K562 (cell line): ENCODE data around the gene TOM1. TPM values are rescaled to one million over a fixed set of nuclear protein-coding genes. Genes with fewer than 3 reads are reported as not detected.

Source experiments
- ATAC-seq: fragments of 200-7000 bp; cut with Tn5 transposase; 3 replicates; pipeline ENCODE4 v1.9.1; 2020; ENCODE audit warnings: moderate library complexity
- BruUV-seq: library from RNA; stranded (reverse); fragments of 400-500 nt; replicated peaks from 2 replicates; lab custom pipeline; 2021; lab: Mats Ljungman, UMichigan
- CTCF ChIA-PET: fragments of 300-600 bp; formaldehyde crosslinking; extraction: SDS; loops from one replicate; lab custom pipeline; 2021; ENCODE audit warnings: low intra/inter-chr PET ratio; lab: Yijun Ruan, JAX
- POLR2A ChIA-PET: fragments of 300-600, 350-650 bp; sonication (Branson Sonifier 250); formaldehyde crosslinking; extraction: SDS; loops from one replicate; lab custom pipeline; 2021; ENCODE audit warnings: antibody characterized with exemption, inconsistent platforms; lab: Yijun Ruan, JAX
- DNase-seq, 4 experiments: peaks; one replicate each; pipeline versions ENCODE4 v3.0.0 to v3.0.0-alpha.2; 2011 to 2018; ENCODE audit warnings: low spot score in 3 of 4, mixed read lengths in 3 of 4; ENCODE audit errors: extremely low read depth in 1 of 4
- FAIRE-seq: peaks from 2 replicates; lab custom pipeline; 2011; peaks lifted over from hg19 to GRCh38; lab: Jason Lieb, UNC
- H2AFZ ChIP-seq: 2 replicates; pipeline ENCODE4 v1.6.0; 2011; ENCODE audit warnings: low read depth, low read length, control low read depth, inconsistent platforms
- H3K27ac ChIP-seq: fragments of 200-600 bp; 3 replicates; pipeline ENCODE4 v1.8.0; 2011; ENCODE audit warnings: low read depth, mild to moderate bottlenecking, control low read depth, inconsistent platforms, low read length, moderate library complexity, mixed read lengths; ENCODE audit errors: extremely low read depth
- H3K27me3 ChIP-seq, 2 experiments: fragments of 300-600 bp in 1 of 2; 2 replicates in 1 of 2; 3 replicates in 1 of 2; pipeline versions ENCODE4 v1.6.0 to v1.8.0; 2011; ENCODE audit warnings: inconsistent platforms in 2 of 2, low read length in 2 of 2, mild to moderate bottlenecking in 1 of 2, mixed read lengths in 1 of 2, moderate library complexity in 1 of 2; ENCODE audit not compliant: control insufficient read depth in 2 of 2, insufficient read depth in 2 of 2
- H3K36me3 ChIP-seq: fragments of 300-600 bp; 3 replicates; pipeline ENCODE4 v1.8.0; 2011; ENCODE audit warnings: mild to moderate bottlenecking, low read length, inconsistent platforms; ENCODE audit not compliant: control insufficient read depth, insufficient read depth
- H3K4me1 ChIP-seq, 2 experiments: fragments of 200-600 bp in 1 of 2; replicated peaks in 1 of 2; 2 replicates in 1 of 2; 3 replicates in 1 of 2; pipeline versions ENCODE4 v1.5.1 to v1.8.0; 2011; ENCODE audit warnings: inconsistent platforms in 2 of 2, low read length in 2 of 2, mild to moderate bottlenecking in 1 of 2, mixed read lengths in 1 of 2, moderate library complexity in 1 of 2; ENCODE audit not compliant: control insufficient read depth in 2 of 2, insufficient read depth in 2 of 2
- H3K4me2 ChIP-seq: 2 replicates; pipeline ENCODE4 v1.6.1; 2011; ENCODE audit warnings: low read length, control low read depth, inconsistent platforms, mixed read lengths; ENCODE audit not compliant: insufficient read depth
- H3K4me3 ChIP-seq: fragments of 200-600 bp; sonication (generic), shearing (Covaris generic); 2 replicates; pipeline ENCODE4 v1.5.1; 2016; ENCODE audit warnings: control low read depth, inconsistent platforms
- H3K79me2 ChIP-seq: fragments of 200-600 bp; 3 replicates; pipeline ENCODE4 v1.8.0; 2011; ENCODE audit warnings: low read length, inconsistent platforms; ENCODE audit not compliant: control insufficient read depth, insufficient read depth
- H3K9ac ChIP-seq, 2 experiments: 2 replicates each; pipeline versions ENCODE4 v1.6.0 to v1.6.1; 2011; ENCODE audit warnings: low read depth in 2 of 2, low read length in 2 of 2, control low read depth in 1 of 2, inconsistent platforms in 1 of 2, mild to moderate bottlenecking in 1 of 2, mixed read lengths in 1 of 2; ENCODE audit not compliant: insufficient read depth in 1 of 2
- H3K9me1 ChIP-seq: one replicate; pipeline ENCODE4 v1.6.0; 2011; ENCODE audit warnings: inconsistent platforms, mild to moderate bottlenecking, low read length, moderate library complexity; ENCODE audit not compliant: control insufficient read depth, insufficient read depth
- H3K9me3 ChIP-seq: replicated peaks from 2 replicates; pipeline ENCODE4 v1.5.1; 2011; ENCODE audit warnings: low read depth, low read length, inconsistent platforms; ENCODE audit not compliant: control insufficient read depth, insufficient read depth
- H4K20me1 ChIP-seq: replicated peaks from 2 replicates; pipeline ENCODE4 v1.6.1; 2011; ENCODE audit warnings: low read length, inconsistent platforms, mixed read lengths; ENCODE audit not compliant: control insufficient read depth, insufficient read depth
- BRD9 ChIP-seq: fragments of 450-650 bp; IDR thresholded peaks from 2 replicates; pipeline ENCODE4 v1.6.1; 2018; ENCODE audit warnings: low read depth; ENCODE audit not compliant: partially characterized antibody
- CBFB ChIP-seq: sonication (generic); formaldehyde crosslinking; IDR thresholded peaks from 2 replicates; pipeline ENCODE4 v1.4.0; 2020; ENCODE audit warnings: mild to moderate bottlenecking, missing genetic modification reagents
- HDAC3 ChIP-seq: fragments of 450-650 bp; IDR thresholded peaks from 2 replicates; pipeline ENCODE4 v1.6.1; 2018; ENCODE audit warnings: borderline replicate concordance, mild to moderate bottlenecking, moderate library complexity; ENCODE audit not compliant: partially characterized antibody
- PML ChIP-seq: IDR thresholded peaks from 2 replicates; pipeline ENCODE4 v1.6.1; 2012; ENCODE audit warnings: low read length, inconsistent platforms
- SAFB ChIP-seq: fragments of 200-400 bp; formaldehyde crosslinking; IDR thresholded peaks from 2 replicates; pipeline ENCODE4 v1.6.1; 2017; ENCODE audit warnings: low read depth, low read length, borderline replicate concordance
- TCF3 ChIP-seq: sonication (generic); formaldehyde crosslinking; IDR thresholded peaks from 2 replicates; pipeline ENCODE4 v1.4.0; 2020; ENCODE audit warnings: mild to moderate bottlenecking, missing genetic modification reagents
- ZNF140 ChIP-seq: fragments of 250-450 bp; sonication (Bioruptor Pico); IDR thresholded peaks from 2 replicates; pipeline ENCODE4 v1.8.0; 2021; ENCODE audit warnings: moderate library complexity, mild to moderate bottlenecking, inconsistent platforms
- ZNF143 ChIP-seq: sonication (generic); formaldehyde crosslinking; IDR thresholded peaks from 2 replicates; pipeline ENCODE4 v1.9.0; 2022; ENCODE audit warnings: mild to moderate bottlenecking, missing genetic modification reagents
- WGBS: fragments of 100-300 bp; shearing (Covaris generic); methylation state at CpG from one replicate; pipeline ENCODE4 v1.1.6; 2016; ENCODE audit warnings: low coverage, mixed read lengths; ENCODE audit not compliant: insufficient coverage; ENCODE audit errors: missing lambda C conversion rate; 5-methylcytosine and 5-hydroxymethylcytosine counted together
- in situ Hi-C: fragments of 300-500 bp; cut with MboI; formaldehyde crosslinking; loops from 4 replicates; pipeline ENCODE4 v1.15.0; 2018; ENCODE audit warnings: inconsistent platforms, mixed read lengths
- intact Hi-C: fragments of 100-400 bp; cut with micrococcal nuclease; formaldehyde crosslinking; loops from 2 replicates; pipeline ENCODE4 v1.14.2; 2022
- polyA plus RNA-seq, 8 experiments: library from polyadenylated mRNA; depleted of rRNA in 4 of 8; stranded (reverse) in 5 of 8; unstranded in 3 of 8; fragments of >200 nt; fragmentation: Nextera tagmentation in 2 of 8; fragmentation: Illumina TruSeq in 1 of 8; extraction: Ambion mirVana in 2 of 8; extraction: Trizol in 1 of 8; gene quantifications; 2 replicates each; pipeline versions ENCODE4 v1.2.1 to v1.2.3, GENCODE V29; 2011 to 2014; ENCODE audit warnings: inconsistent platforms in 1 of 8, missing spikeins in 1 of 8
- total RNA-seq, 7 experiments: library from RNA; depleted of rRNA in 6 of 7; stranded (reverse); fragments of >200 nt in 6 of 7; fragmentation: Illumina TruSeq in 2 of 7; extraction: Trizol in 2 of 7; gene quantifications; 2 replicates each; pipeline versions ENCODE4 v1.2.1 to v1.2.3, GENCODE V29; 2011 to 2021; ENCODE audit warnings: low replicate concordance in 1 of 7
- TF ChIP-seq, protein P1 (sequence below): IDR thresholded peaks from 3 replicates; pipeline ENCODE4 v1.6.1; 2011; ENCODE audit warnings: borderline replicate concordance, mild to moderate bottlenecking; ENCODE audit not compliant: insufficient read length, insufficient read depth
- TF ChIP-seq, protein P2 (sequence below): fragments of 250-450 bp; sonication (Bioruptor Pico); IDR thresholded peaks from 2 replicates; pipeline ENCODE4 v1.5.0; 2021; ENCODE audit warnings: mild to moderate bottlenecking, moderate library complexity
- TF ChIP-seq, protein P3 (sequence below): fragments of 150-350 bp; IDR thresholded peaks from 2 replicates; pipeline ENCODE4 v1.6.1; 2014; ENCODE audit warnings: low read depth, mild to moderate bottlenecking, low read length, borderline replicate concordance

Gene TOM1
- total and polyA plus RNA-seq, 9 of the 15 experiments (the other 6 are each of a cell fraction or from before 2014, with no cell fraction given): 0.64 to 20.6 (median 12.0) TPM

DNA sequence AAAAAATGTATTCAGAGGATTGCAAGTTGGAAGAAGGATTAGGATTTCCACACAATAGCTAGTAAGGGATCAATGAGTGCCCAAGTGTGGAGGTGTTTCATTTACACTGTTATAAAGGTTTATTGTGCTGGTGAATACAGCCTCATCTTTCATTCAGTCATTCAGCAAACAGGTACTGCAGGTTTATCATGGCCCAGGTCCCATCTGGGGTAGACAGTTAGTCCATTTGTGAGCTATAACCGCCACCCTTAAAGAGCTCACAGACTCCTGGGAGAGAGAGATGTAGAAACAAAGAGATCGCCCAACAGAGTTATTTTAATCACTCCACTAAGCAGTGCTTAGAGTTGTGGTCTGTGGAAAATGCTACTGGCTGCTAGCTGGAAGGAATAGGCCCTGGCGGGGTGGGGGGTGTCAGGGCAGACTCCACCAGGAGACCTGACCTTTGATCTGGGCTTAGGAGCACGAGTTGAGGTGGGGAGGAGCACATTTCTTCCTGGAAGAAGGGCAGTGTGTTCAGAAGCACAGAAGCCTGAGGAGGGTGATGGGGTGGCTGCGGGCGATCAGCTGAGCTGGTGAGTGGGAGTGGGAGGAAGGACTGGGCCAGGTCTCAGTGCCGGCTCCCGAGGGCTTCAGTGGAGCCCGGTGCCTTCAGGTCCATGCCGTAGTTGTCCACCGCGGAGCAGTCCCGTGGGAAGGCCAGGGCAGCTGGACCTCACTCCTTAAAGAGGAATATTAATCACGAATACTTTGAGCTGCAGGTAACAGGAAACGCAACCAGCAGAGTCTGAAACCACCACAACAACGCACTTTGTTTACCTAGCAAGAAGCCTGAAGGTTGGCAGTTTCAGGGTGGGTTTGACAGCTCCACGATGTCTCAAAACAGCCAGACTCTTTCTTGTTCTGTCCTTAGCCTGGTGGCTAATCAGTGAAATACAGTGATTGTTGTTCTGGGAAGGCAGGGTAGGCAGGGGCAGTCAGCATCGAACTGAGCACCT, 11.2 kb downstream of the TOM1 start:
- no peaks in the 10 kb centered on the region; the same call in 2 of the 3 replicates for H3K79me2 ChIP-seq
- no peaks in the 10 kb centered on the region for H3K9me1 ChIP-seq
- CTCF ChIA-PET: no interaction called here
- ATAC-seq (no peak), FAIRE-seq (no peak), DNase-seq (no peak)
- H3K27me3 ChIP-seq: no peaks in the 10 kb centered on the region
- POLR2A ChIA-PET: interaction anchor here (0.6 to 1.3 kb wide), 2 partner anchors 9 to 152 kb away, joined by 3 to 4 read pairs; no protein-coding TSS in a partner anchor
- no TSS peak for BruUV-seq
- H3K36me3 ChIP-seq: peaks cover 5% of the 10 kb centered on the region; the same call in 1 of the 3 replicates
- H4K20me1 ChIP-seq: no peaks in the 10 kb centered on the region; the same call in none of the 2 replicates
- H3K27ac ChIP-seq: no peak overlapping the region
- H3K4me3 ChIP-seq: no peak overlapping the region
- no peak overlapping the region for H3K4me2 ChIP-seq
- intact Hi-C loops (no loop called here), in situ Hi-C loops (no loop called here)
- no peaks in the 10 kb centered on the region for H3K9me3 ChIP-seq
- H3K4me1 ChIP-seq: peaks cover 3 to 5% of the 10 kb centered on the region in 2 experiments; a peak in 3 of 5 replicates
- no peak overlapping the region for H3K9ac ChIP-seq
- no peak overlapping the region for H2AFZ ChIP-seq
- WGBS: 60% methylated on average over 13 of the region's 18 CpGs
- TF ChIP-seq, protein P1, sequence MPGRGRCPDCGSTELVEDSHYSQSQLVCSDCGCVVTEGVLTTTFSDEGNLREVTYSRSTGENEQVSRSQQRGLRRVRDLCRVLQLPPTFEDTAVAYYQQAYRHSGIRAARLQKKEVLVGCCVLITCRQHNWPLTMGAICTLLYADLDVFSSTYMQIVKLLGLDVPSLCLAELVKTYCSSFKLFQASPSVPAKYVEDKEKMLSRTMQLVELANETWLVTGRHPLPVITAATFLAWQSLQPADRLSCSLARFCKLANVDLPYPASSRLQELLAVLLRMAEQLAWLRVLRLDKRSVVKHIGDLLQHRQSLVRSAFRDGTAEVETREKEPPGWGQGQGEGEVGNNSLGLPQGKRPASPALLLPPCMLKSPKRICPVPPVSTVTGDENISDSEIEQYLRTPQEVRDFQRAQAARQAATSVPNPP: no peak
- no peak for TF ChIP-seq SAFB
- TF ChIP-seq, protein P2, sequence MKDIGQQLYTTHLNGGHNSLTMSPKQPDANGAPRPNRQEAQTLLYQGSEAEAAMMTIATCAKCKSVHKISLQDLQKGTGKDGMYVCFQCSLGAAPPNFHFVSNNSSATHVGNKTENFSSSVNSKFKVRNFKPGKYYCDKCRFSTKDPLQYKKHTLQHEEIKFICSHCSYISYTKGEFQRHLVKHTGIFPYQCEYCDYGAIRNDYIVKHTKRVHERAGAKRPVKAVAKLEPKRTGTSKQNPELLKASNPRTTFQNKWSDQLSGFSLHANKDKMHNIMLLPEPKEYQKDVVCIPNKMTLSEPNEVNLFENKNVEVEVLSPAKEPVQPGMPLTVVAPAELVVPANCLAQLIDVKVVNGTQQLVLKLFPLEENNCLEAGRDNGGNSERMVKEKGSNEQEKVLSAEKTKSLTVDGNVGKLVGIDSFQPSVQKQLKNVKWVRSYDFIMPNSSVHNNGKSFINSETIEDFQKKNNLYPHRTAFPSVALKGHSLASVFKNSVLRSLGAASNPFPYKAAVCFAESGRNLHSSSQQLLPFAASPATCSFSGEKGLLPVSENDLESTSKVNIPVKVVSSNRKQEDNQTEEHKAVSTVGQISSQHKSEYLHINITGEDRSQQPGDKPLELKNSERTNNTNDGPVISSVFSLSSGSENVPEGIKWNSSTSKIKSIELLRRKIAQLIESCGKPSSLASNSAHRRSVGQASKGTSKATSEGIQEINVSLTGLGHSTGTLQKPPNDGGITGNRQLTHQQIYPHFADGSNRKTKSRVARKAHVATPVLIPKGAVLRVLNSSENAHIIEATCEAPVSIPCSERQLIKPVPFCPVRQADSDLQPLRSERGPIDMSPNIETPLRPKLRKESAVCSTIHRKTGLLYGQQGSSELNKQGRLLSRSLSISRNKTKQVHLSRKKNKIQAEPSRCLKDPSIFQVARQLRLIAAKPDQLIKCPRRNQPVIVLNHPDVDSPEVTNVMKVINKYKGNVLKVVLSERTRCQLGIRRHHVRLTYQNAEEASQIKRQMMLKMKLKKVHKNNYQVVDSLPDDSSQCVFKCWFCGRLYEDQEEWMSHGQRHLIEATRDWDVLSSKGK (CRISPR knock-in tag): no peak
- TF ChIP-seq, protein P3, sequence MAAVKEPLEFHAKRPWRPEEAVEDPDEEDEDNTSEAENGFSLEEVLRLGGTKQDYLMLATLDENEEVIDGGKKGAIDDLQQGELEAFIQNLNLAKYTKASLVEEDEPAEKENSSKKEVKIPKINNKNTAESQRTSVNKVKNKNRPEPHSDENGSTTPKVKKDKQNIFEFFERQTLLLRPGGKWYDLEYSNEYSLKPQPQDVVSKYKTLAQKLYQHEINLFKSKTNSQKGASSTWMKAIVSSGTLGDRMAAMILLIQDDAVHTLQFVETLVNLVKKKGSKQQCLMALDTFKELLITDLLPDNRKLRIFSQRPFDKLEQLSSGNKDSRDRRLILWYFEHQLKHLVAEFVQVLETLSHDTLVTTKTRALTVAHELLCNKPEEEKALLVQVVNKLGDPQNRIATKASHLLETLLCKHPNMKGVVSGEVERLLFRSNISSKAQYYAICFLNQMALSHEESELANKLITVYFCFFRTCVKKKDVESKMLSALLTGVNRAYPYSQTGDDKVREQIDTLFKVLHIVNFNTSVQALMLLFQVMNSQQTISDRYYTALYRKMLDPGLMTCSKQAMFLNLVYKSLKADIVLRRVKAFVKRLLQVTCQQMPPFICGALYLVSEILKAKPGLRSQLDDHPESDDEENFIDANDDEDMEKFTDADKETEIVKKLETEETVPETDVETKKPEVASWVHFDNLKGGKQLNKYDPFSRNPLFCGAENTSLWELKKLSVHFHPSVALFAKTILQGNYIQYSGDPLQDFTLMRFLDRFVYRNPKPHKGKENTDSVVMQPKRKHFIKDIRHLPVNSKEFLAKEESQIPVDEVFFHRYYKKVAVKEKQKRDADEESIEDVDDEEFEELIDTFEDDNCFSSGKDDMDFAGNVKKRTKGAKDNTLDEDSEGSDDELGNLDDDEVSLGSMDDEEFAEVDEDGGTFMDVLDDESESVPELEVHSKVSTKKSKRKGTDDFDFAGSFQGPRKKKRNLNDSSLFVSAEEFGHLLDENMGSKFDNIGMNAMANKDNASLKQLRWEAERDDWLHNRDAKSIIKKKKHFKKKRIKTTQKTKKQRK: no peak
- TF ChIP-seq HDAC3: no peak
- TF ChIP-seq TCF3 (CRISPR knock-in tag): no peak
- TF ChIP-seq ZNF143: no peak
- TF ChIP-seq BRD9: no peak
- TF ChIP-seq ZNF140 (CRISPR knock-in tag): no peak
- TF ChIP-seq CBFB (CRISPR knock-in tag): no peak
- no peak for TF ChIP-seq PML
